ENCODE measurements around the gene SPOP.

DNA sequence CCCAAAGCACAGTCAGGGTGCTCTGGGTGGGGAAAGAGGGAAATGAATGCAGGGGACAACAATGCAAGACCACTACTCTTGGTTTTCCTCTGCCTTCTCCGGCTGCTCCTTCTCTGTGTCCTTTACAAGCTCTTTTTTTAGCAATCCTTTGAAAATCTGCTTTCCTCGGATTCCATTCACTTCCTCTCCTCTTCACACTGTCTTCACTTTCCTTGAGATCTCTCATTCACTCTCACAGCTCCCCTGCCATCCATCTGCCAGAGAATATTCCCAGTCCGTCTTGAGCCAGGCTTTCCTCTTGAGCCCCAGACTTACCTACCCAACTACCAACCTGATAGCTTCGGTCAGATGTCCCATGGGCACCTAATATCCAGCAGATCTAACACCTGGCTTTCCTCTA, 11.0 kb upstream of the SPOP start:
- no peak for TF ChIP-seq POLR2A (IDR thresholded peaks at IDR 0.05)
- TF ChIP-seq, protein P1, sequence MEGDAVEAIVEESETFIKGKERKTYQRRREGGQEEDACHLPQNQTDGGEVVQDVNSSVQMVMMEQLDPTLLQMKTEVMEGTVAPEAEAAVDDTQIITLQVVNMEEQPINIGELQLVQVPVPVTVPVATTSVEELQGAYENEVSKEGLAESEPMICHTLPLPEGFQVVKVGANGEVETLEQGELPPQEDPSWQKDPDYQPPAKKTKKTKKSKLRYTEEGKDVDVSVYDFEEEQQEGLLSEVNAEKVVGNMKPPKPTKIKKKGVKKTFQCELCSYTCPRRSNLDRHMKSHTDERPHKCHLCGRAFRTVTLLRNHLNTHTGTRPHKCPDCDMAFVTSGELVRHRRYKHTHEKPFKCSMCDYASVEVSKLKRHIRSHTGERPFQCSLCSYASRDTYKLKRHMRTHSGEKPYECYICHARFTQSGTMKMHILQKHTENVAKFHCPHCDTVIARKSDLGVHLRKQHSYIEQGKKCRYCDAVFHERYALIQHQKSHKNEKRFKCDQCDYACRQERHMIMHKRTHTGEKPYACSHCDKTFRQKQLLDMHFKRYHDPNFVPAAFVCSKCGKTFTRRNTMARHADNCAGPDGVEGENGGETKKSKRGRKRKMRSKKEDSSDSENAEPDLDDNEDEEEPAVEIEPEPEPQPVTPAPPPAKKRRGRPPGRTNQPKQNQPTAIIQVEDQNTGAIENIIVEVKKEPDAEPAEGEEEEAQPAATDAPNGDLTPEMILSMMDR (IDR thresholded peaks at IDR 0.05), result no peak
- no peak for TF ChIP-seq EP300 (IDR thresholded peaks at IDR 0.05)

Measured in ovary (tissue), 3 donors.